K562 (cell line): Measurements from ENCODE around the gene JUP. TPM values are rescaled to one million over a fixed set of nuclear protein-coding genes. Genes with fewer than 3 reads are reported as not detected.

Experiments used
- CBFB ChIP-seq: sonication (generic); formaldehyde crosslinking; IDR thresholded peaks from 2 replicates; pipeline ENCODE4 v1.4.0; 2020; ENCODE audit warnings: mild to moderate bottlenecking, missing genetic modification reagents
- CBX5 ChIP-seq: IDR thresholded peaks from 2 replicates; pipeline ENCODE4 v1.6.1; 2014; ENCODE audit warnings: low read depth, borderline replicate concordance
- CHD4 ChIP-seq: fragments of 200-600 bp; sonication (generic); IDR thresholded peaks from 3 replicates; pipeline ENCODE4 v1.6.1; 2012; ENCODE audit warnings: low read depth, mild to moderate bottlenecking, mixed read lengths, low read length, inconsistent platforms; ENCODE audit not compliant: insufficient read depth, insufficient replicate concordance, poor library complexity, severe bottlenecking
- EGR1 ChIP-seq: fragments of 450-650 bp; conservative IDR thresholded peaks from 2 replicates; pipeline ENCODE4 v1.6.1; 2017; ENCODE audit warnings: mild to moderate bottlenecking
- GABPA ChIP-seq: fragments of 200-800 bp; sonication (Bioruptor generic); conservative IDR thresholded peaks from 2 replicates; pipeline ENCODE4 v1.6.1; 2016; ENCODE audit warnings: low read depth, missing genetic modification characterization, missing compliant biosample characterization
- GATAD2B ChIP-seq: fragments of 450-650 bp; IDR thresholded peaks from 2 replicates; pipeline ENCODE4 v1.6.1; 2017; ENCODE audit warnings: mild to moderate bottlenecking, borderline replicate concordance
- HNRNPL ChIP-seq: fragments of 200-400 bp; formaldehyde crosslinking; IDR thresholded peaks from 2 replicates; pipeline ENCODE4 v1.6.1; 2017; ENCODE audit warnings: low read depth, mild to moderate bottlenecking, low read length
- MED1 ChIP-seq: sonication (generic); formaldehyde crosslinking; IDR thresholded peaks from 2 replicates; pipeline ENCODE4 v1.8.1; 2023; ENCODE audit warnings: missing genetic modification reagents, borderline replicate concordance
- MEF2D ChIP-seq: conservative IDR thresholded peaks from 2 replicates; pipeline ENCODE4 v1.6.1; 2016; ENCODE audit warnings: low read depth, missing genetic modification characterization, missing compliant biosample characterization
- RBM14 ChIP-seq: fragments of 200-400 bp; formaldehyde crosslinking; IDR thresholded peaks from 2 replicates; pipeline ENCODE4 v1.6.1; 2018; ENCODE audit warnings: low read depth, mild to moderate bottlenecking, low read length, moderate library complexity, borderline replicate concordance; ENCODE audit not compliant: insufficient read depth
- XRCC3 ChIP-seq: fragments of 450-650 bp; IDR thresholded peaks from 2 replicates; pipeline ENCODE4 v1.6.1; 2017; ENCODE audit warnings: mild to moderate bottlenecking, moderate library complexity
- ZKSCAN3 ChIP-seq: fragments of 250-450 bp; sonication (Bioruptor Pico); IDR thresholded peaks from 2 replicates; pipeline ENCODE4 v1.4.0; 2020
- ZNF165 ChIP-seq: fragments of 250-450 bp; sonication (Bioruptor Pico); IDR thresholded peaks from 2 replicates; pipeline ENCODE4 v1.4.0; 2020; ENCODE audit warnings: borderline replicate concordance
- ZNF316 ChIP-seq: fragments of 450-650 bp; IDR thresholded peaks from 2 replicates; pipeline ENCODE4 v1.6.1; 2016
- ZNF41 ChIP-seq: fragments of 250-450 bp; sonication (Bioruptor Pico); conservative IDR thresholded peaks from 2 replicates; pipeline ENCODE4 v1.4.0; 2020; ENCODE audit warnings: mild to moderate bottlenecking
- ZNF589 ChIP-seq: fragments of 200-800 bp; sonication (Bioruptor generic); IDR thresholded peaks from 2 replicates; pipeline ENCODE4 v1.6.1; 2016; ENCODE audit warnings: low read depth, missing genetic modification characterization, missing compliant biosample characterization
- polyA plus RNA-seq, 8 experiments: library from polyadenylated mRNA; depleted of rRNA in 4 of 8; stranded (reverse) in 5 of 8; unstranded in 3 of 8; fragments of >200 nt; fragmentation: Nextera tagmentation in 2 of 8; fragmentation: Illumina TruSeq in 1 of 8; extraction: Ambion mirVana in 2 of 8; extraction: Trizol in 1 of 8; gene quantifications; 2 replicates each; pipeline versions ENCODE4 v1.2.1 to v1.2.3, GENCODE V29; 2011 to 2014; ENCODE audit warnings: inconsistent platforms in 1 of 8, missing spikeins in 1 of 8
- total RNA-seq, 7 experiments: library from RNA; depleted of rRNA in 6 of 7; stranded (reverse); fragments of >200 nt in 6 of 7; fragmentation: Illumina TruSeq in 2 of 7; extraction: Trizol in 2 of 7; gene quantifications; 2 replicates each; pipeline versions ENCODE4 v1.2.1 to v1.2.3, GENCODE V29; 2011 to 2021; ENCODE audit warnings: low replicate concordance in 1 of 7
- TF ChIP-seq, protein P1 (sequence below): fragments of 250-450 bp; sonication (Bioruptor Pico); IDR thresholded peaks from 2 replicates; pipeline ENCODE4 v1.4.0; 2020; ENCODE audit warnings: mild to moderate bottlenecking, moderate library complexity, borderline replicate concordance
- TF ChIP-seq, protein P2 (sequence below): fragments of 450-650 bp; formaldehyde crosslinking; conservative IDR thresholded peaks from 2 replicates; pipeline ENCODE4 v1.4.0; 2022; ENCODE audit warnings: mild to moderate bottlenecking, missing genetic modification characterization
- TF ChIP-seq, protein P3 (sequence below): fragments of 450-650 bp; formaldehyde crosslinking; IDR thresholded peaks from 2 replicates; pipeline ENCODE4 v1.4.0; 2020; ENCODE audit warnings: mild to moderate bottlenecking, moderate library complexity
- TF ChIP-seq, protein P4 (sequence below): fragments of 450-650 bp; IDR thresholded peaks from 2 replicates; pipeline ENCODE4 v1.7.1; 2018; ENCODE audit warnings: mild to moderate bottlenecking, low read depth; ENCODE audit not compliant: partially characterized antibody

Gene JUP
- total and polyA plus RNA-seq, 9 of the 15 experiments (the other 6 are each of a cell fraction or from before 2014, with no cell fraction given) = 6.4 to 177 (median 31.2) TPM

DNA sequence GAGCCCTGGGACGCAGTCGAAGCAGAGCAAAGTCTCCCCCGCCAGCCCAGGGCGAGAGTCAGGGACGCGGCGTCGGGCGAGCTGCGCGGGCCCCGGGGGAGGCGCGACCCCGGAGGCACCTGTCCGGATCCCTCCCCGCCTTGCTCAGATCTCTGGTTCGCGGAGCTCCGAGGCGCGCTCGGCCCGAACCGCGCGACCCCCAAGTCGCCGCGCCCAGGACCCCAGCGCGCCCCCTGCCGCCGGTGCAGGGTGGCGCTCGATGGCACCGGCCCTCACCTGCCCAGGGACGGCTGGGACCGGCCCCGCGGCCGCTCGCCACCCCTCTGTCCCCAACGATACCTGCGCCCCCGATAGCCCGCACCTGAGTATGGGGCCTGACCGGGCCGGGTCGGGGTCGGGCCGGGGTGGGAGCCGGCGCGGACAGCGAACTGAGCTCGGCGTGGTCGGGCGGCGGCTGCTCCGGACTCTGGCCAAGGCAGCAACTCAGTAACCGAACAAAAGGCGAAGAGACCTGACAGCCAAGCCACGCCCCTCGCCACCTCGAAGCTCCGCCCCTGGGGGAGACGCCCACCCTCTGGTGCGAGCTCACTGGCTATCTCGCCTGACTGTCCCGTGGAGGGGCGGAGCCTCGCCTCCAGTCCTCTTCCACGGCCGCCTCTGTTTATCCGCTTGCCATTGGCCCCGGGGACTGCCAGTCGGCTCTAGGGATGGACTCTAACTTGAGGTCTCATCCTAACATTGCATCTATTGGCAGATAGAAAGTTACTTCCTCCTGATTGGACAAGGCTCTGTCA lies at the start of gene JUP (continued):
- TF ChIP-seq, protein P1, sequence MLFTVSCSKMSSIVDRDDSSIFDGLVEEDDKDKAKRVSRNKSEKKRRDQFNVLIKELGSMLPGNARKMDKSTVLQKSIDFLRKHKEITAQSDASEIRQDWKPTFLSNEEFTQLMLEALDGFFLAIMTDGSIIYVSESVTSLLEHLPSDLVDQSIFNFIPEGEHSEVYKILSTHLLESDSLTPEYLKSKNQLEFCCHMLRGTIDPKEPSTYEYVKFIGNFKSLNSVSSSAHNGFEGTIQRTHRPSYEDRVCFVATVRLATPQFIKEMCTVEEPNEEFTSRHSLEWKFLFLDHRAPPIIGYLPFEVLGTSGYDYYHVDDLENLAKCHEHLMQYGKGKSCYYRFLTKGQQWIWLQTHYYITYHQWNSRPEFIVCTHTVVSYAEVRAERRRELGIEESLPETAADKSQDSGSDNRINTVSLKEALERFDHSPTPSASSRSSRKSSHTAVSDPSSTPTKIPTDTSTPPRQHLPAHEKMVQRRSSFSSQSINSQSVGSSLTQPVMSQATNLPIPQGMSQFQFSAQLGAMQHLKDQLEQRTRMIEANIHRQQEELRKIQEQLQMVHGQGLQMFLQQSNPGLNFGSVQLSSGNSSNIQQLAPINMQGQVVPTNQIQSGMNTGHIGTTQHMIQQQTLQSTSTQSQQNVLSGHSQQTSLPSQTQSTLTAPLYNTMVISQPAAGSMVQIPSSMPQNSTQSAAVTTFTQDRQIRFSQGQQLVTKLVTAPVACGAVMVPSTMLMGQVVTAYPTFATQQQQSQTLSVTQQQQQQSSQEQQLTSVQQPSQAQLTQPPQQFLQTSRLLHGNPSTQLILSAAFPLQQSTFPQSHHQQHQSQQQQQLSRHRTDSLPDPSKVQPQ (CRISPR knock-in tag) = no peak
- TF ChIP-seq, protein P2, sequence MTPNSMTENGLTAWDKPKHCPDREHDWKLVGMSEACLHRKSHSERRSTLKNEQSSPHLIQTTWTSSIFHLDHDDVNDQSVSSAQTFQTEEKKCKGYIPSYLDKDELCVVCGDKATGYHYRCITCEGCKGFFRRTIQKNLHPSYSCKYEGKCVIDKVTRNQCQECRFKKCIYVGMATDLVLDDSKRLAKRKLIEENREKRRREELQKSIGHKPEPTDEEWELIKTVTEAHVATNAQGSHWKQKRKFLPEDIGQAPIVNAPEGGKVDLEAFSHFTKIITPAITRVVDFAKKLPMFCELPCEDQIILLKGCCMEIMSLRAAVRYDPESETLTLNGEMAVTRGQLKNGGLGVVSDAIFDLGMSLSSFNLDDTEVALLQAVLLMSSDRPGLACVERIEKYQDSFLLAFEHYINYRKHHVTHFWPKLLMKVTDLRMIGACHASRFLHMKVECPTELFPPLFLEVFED (CRISPR knock-in tag) = no peak
- TF ChIP-seq, protein P3, sequence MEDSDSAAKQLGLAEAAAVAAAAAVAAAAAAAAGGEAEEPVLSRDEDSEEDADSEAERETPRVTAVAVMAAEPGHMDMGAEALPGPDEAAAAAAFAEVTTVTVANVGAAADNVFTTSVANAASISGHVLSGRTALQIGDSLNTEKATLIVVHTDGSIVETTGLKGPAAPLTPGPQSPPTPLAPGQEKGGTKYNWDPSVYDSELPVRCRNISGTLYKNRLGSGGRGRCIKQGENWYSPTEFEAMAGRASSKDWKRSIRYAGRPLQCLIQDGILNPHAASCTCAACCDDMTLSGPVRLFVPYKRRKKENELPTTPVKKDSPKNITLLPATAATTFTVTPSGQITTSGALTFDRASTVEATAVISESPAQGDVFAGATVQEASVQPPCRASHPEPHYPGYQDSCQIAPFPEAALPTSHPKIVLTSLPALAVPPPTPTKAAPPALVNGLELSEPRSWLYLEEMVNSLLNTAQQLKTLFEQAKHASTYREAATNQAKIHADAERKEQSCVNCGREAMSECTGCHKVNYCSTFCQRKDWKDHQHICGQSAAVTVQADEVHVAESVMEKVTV (CRISPR knock-in tag) = no peak
- TF ChIP-seq ZNF165 (CRISPR knock-in tag) (no peak), EGR1 (peak; percentile 61), ZNF41 (no peak), MED1 (no peak), GATAD2B (peak; percentile 93), GABPA (tag) (no peak), CBFB (no peak), RBM14 (0 out of 2 replicates have a peak, but pooled peaks have one; percentile 44), ZNF316 (no peak), XRCC3 (no peak), ZNF589 (CRISPR knock-in tag) (no peak), CHD4 (no peak), CBX5 (0 out of 2 replicates have a peak, but pooled peaks have one; percentile 42), MEF2D (no peak), HNRNPL (peak; percentile 82), ZKSCAN3 (CRISPR knock-in tag) (no peak)
- TF ChIP-seq, protein P4, sequence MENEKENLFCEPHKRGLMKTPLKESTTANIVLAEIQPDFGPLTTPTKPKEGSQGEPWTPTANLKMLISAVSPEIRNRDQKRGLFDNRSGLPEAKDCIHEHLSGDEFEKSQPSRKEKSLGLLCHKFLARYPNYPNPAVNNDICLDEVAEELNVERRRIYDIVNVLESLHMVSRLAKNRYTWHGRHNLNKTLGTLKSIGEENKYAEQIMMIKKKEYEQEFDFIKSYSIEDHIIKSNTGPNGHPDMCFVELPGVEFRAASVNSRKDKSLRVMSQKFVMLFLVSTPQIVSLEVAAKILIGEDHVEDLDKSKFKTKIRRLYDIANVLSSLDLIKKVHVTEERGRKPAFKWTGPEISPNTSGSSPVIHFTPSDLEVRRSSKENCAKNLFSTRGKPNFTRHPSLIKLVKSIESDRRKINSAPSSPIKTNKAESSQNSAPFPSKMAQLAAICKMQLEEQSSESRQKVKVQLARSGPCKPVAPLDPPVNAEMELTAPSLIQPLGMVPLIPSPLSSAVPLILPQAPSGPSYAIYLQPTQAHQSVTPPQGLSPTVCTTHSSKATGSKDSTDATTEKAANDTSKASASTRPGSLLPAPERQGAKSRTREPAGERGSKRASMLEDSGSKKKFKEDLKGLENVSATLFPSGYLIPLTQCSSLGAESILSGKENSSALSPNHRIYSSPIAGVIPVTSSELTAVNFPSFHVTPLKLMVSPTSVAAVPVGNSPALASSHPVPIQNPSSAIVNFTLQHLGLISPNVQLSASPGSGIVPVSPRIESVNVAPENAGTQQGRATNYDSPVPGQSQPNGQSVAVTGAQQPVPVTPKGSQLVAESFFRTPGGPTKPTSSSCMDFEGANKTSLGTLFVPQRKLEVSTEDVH = no peak
